ENCODE measurements around the gene GDF3.
"Not testable (repeated sequence)": the region's sequence is repeated elsewhere in the genome, so short reads cannot be mapped to it uniquely, and the experiment has no call there.

Gene GDF3

GRCh38 chr12:7667125-7667524 is 28.4 kb downstream of the GDF3 start:
- no peak for DNase-seq (ENCODE audit: low read depth in 2 of 2)

GRCh38 chr12:7666595-7666994 is 29.0 kb downstream of the GDF3 start:
- no peak for DNase-seq (ENCODE audit: low read depth in 2 of 2)

- no peak for DNase-seq (ENCODE audit: low read depth in 2 of 2)
These were observed 33.8 kb downstream of the GDF3 start for GRCh38 chr12:7661741-7662140.

GRCh38 chr12:7656121-7656520 is 39.5 kb downstream of the GDF3 start:
- DNase-seq (ENCODE audit: low read depth in 2 of 2) = no peak

- no peak for DNase-seq (ENCODE audit: low read depth in 2 of 2)
These were observed 45.5 kb downstream of the GDF3 start for GRCh38 chr12:7650091-7650490.

- DNase-seq (ENCODE audit: low read depth in 2 of 2) = no peak
These were observed 48.5 kb downstream of the GDF3 start for GRCh38 chr12:7647071-7647470.

GRCh38 chr12:7646178-7646475 is 49.4 kb downstream of the GDF3 start:
- no peak for DNase-seq (ENCODE audit: low read depth in 2 of 2)

- no peak for DNase-seq (ENCODE audit: low read depth in 2 of 2)
These were observed 50.0 kb downstream of the GDF3 start for GRCh38 chr12:7645395-7646177.

- no peak for DNase-seq (ENCODE audit: low read depth in 2 of 2)
These were observed 52.7 kb downstream of the GDF3 start for GRCh38 chr12:7642876-7643309.

- no peak for DNase-seq (ENCODE audit: low read depth in 2 of 2)
These were observed 53.3 kb downstream of the GDF3 start for GRCh38 chr12:7642287-7642686.

GRCh38 chr12:7640123-7640995 is 55.2 kb downstream of the GDF3 start:
- DNase-seq (ENCODE audit: low read depth in 2 of 2) = not testable (repeated sequence)

Measured in stimulated activated CD4-positive, alpha-beta T cell treated with anti-CD3 and anti-CD28 coated beads, Interleukin-1b, Interleukin-23, amount 100 ng/mL, for 1 hour (primary cell).